NCI-H524 (cell line): ENCODE data around the gene RGS1.
A peak's percentile ranks its signal among the peaks of the same experiment; 100 is the strongest.
"Not testable (repeated sequence)": the region's sequence is repeated elsewhere in the genome, so short reads cannot be mapped to it uniquely, and the experiment has no call there.

Source experiments
- DNase-seq, 2 experiments: peaks; one replicate each; lab custom pipeline; 2025; lab: John Stamatoyannopoulos, UW

RGS1 gene, protein sequence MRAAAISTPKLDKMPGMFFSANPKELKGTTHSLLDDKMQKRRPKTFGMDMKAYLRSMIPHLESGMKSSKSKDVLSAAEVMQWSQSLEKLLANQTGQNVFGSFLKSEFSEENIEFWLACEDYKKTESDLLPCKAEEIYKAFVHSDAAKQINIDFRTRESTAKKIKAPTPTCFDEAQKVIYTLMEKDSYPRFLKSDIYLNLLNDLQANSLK

DNA sequence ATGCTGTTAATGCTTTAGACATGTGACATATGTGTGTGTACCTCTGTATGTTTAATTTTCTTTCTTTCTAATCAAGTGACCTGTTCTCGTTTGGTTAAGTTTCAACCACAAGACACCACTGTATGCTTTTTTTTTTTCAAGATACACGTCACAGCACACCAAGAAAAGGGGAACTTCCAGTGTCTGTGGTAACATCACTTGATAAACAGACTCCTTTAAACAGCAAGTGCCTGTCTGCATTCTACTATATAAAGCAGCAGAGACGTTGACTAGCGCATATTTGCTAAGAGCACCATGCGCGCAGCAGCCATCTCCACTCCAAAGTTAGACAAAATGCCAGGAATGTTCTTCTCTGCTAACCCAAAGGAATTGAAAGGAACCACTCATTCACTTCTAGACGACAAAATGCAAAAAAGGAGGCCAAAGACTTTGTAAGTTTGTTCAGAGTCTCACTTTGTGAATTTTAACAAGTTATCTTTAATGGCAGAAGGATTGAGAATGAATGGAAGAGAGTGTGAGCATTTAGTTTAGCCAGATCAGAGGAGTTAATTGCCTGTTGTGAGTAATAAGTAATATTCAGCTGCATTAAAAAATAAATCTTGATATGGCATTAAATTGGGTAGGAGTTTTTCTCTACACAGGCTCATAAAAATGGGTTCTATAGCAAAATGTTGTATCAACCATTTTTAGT is at the start of gene RGS1:
Gene RGS1, plus strand, starts transcription at position 275 of the 691 bp plus-strand sequence. Its CDS starts 20 bp downstream, at position 295.
- no peak for DNase-seq

DNA sequence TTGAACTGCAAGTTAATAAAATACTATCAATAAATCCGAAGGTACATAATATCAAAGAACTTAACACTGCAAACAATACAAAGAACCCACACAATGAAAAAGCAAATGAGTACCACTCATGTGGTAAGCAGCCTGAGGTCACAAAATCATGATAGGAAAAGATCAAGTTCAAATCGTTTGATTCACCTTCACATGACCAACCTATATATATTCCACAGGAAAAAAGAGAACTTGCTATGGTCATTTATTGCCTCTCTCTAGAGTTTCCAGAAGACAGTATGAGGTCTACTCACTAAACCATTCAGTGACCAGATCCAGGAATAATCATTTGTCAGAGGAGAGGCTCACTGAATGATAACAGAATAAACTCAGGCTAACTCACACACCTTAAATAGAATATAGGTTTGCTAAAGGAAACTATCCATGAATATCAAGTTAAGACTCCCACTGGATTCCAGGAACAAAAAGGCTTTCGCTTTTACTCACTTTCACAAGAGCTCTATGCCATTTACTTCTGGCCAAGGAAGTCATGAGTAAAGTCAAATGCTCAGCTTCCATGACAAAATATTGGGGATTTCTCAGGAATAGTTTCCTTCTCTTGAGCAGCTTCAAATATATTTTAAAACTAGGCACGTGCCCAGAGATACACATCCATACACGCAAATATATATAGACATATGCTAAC is 48.3 kb upstream of the RGS1 start:
- DNase-seq, result no peak

DNA sequence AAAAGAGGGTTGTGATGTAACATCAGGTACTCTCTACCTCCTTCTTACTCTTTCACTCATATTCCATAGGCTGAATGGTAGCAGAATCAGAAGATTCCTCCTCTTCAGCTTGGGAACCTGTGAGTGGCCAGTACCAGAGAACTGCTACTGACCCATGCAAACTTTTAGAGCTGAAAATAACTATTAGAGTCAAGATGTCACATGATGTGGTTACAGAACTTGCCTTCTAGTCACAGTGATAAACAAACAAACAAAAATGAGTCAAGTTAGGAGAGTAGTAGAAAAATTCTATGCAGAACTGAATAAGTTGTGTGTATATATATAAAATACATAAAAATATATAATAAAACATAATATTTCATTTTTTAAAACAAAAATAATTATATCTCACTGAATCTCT is 47.6 kb upstream of the RGS1 start:
- DNase-seq, result no peak

DNA sequence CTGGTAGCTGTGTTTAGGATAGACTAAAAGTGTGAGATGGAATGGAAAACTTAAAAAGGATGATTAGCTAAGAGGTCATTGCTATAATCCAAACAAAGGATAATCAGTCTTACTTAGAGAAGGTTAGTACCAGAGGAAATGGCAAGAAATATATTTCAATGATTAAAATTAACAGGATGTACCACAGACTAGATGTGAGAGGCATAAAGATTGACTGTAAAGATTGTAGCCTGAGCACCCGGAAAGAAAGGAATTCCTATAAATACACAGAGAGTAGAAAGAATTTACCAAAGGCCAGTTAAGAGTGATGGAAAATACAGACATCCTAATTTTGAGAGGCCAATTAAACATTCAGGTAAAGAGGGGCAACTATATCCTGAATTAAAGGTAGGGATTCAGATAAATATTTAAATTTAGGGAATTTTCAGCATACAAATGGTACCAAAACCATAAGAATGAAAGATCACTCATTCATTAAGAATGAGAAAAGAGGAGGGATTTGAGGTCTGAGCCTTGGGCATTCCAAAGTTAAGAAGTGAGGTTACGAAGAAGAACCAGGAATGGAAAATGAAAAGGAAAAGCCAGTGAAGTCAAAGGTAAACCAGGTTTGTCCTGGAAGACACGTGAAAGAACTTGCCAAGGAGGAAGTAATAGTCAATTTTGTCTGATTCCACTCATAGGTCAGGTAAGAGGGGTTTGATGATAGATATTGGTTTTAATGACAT is 46.4 kb upstream of the RGS1 start:
- no peak for DNase-seq

DNA sequence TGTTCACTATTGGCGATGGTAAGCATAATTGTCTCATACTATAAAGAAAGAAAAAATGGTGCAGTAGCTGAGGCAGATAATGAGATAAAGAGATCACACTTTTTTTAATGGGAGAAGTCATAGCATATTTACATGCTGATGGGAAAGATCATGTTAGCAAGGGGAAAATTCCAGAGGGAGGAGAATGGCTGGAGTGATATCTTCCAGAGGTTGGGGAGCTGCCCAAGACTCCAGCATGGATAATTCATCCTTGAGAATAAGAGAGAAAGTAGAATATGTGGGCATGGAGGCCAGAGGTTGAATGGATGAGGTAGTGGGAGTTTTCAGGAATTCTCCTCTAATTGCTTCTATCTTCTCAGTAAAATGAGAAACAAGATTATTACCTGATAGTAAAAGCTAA is 45.8 kb upstream of the RGS1 start:
- no peak for DNase-seq

DNA sequence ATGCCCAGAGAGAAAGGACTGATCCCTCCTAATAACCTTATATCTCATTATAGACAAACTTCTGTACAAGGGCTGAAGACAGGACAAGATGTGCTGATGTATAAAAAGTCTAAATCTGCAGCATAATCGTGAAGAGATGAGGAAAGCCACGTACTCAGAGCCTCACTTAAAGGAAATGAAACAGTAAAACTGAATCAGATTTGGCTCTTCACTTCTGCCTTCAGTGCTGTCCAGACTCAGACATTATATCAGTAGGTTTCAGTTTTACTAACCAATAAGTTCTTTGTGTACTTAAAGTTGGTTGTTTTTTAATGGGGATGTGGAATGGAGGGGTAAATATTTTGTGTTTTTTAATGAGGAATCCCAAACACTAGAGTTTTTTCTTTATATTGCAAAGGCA is 45.3 kb upstream of the RGS1 start:
- no peak for DNase-seq

DNA sequence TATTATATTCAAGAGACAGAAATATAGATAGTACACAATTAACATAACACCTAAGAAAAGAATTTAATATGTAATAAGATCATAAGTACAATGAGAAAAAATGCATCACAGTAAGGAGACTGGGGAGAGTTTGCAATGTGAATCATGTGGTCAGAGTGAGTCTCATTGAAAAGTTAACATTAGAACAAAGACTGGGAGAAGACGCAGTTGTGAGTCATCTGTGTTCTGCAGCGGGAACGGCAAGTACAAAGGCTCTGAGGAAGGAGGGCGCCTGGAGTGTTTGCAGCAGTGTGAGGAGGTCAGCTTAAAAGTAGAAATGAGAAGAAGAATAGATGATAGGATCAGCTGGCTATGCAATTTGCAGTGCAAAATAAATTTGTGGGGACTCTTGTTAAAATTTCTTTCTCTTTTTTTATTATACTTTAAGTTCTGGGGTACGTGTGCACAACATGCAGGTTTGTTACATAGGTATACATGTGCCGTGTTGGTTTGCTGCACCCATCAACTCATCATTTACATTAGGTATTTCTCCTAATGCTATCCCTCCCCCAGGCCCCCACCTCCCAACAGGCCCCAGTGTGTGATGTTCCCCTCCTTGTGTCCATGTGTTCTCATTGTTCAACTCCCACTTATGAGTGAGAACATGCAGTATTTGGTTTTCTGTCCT is 44.4 kb upstream of the RGS1 start:
- DNase-seq, result not testable (repeated sequence)

DNA sequence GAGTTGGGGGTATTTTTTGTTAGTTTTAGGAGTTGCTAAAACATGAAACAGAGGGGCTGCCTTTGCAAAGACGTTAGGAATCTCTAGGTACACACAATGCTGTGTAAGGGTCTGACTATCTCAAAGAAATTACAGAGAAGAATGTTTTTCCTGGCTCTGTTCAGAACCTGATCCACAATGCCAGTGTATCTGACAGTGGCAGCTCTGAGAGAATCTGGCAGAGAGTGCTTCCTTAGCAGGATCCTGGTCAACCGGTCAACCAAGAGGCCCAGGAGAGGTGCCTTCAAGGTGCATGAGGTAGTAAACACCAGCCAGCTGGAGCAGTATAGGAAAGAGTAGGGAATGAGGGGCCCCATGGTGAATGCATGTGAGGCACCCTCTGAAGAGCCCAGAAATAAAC is 40.9 kb upstream of the RGS1 start:
- no peak for DNase-seq

DNA sequence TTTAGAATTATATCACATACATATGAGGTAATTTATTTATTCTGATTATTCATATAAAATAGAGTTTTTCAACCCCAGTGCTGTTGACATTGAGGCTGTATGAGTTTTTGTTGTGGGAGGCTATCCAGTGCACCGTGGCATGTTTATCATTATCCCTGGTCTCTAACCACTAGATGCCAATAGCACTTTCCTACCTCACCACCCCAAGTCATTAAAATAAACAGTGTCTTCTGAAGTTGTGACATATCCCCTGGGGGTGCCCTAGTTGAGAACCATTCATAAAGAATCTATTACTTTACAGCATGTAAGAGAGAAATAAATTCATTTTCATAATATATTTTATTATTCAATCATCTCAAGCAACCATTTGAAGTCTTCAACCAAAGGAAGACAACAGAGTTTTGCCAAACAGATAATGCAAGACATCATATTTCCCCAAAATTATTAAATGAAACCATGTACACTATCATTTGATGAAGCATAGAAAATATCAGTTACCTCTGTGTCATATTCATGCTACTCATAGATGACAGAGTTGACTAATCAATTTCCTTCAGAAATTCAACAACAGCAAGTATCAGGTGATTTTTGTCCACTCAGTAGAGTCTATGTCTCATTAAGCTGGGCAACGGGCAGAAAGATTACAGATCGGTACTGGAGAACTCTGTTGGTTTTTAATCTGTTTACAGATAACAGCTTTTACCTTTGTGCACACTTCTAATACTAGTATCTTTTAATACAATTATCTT is 39.5 kb upstream of the RGS1 start:
- DNase-seq, result no peak

DNA sequence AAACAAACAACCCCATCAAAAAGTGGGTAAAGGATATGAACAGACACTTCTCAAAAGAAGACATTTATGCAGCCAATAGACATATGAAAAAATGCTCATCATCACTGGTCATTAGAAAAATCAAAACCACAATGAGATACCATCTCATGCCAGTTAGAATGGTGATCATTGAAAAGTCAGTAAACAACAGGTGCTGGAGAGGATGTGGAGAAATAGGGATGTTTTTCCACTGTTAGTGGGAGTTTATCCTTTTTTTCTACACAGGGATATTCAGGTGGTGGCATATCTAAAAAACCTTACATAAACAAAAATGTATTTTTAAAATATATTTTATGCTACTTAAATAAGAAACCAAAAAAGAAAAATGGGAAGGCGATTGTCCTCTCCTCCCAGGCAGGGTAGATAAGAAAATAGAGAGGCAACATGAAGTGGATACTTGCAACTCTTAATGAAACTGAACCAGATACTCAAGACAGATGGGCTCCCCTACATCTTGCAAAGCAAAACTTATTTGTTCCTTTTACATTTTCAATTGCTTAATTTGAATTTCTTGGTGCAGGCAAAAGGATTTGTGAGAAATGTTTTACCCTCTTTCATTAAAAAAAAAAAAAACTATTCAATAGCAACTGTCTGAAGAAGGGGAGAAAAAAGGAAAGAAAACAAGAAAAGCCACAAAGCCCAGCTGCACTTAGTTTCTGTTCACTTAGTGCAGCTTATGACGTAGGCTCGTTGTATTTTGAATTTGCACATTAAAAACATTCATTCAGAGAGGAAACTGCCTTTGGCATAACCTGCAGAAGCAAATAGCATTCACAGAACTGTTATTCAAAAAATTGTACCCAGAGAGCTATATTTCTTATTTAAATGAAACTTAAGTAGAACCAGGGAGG is 36.9 kb upstream of the RGS1 start:
- peak in 1 of 2 experiments; percentile 1 for DNase-seq

DNA sequence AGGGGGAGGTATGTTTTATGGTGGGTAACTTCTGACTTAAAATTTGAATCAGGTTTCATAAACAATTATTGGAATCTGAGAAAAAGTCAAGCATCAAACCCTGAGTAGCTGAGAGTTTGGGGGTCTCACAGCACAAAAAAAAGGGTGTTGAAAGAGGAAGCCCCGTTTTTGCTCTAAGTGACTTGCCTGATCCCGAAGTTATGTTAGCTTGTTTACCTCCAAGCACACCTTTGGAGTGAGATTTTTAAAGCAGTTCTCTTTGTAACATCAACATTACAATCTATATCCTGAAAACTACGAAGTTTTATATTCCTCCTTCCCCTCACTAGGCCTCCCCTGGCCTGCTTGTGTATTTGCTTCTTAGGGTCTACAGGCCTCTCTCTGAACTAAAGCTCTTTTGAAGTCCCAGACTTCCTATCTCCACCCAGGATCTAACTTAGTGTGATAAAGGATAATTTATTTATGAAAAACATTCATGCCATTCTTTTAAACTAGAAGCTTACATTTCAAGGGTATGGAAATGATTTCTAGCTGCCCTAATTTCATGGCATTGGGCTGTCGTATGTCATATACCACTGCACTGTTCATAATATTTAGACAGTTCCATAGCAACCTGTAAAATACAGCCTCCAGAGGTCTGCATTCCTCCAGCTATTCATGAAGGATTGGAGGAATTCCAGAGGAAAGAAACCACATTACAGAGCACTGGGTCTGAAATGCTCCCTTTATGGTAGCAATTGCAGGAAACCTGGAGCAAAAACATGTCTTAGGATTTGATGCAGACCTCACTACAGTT is 36.1 kb upstream of the RGS1 start:
- DNase-seq, result no peak

DNA sequence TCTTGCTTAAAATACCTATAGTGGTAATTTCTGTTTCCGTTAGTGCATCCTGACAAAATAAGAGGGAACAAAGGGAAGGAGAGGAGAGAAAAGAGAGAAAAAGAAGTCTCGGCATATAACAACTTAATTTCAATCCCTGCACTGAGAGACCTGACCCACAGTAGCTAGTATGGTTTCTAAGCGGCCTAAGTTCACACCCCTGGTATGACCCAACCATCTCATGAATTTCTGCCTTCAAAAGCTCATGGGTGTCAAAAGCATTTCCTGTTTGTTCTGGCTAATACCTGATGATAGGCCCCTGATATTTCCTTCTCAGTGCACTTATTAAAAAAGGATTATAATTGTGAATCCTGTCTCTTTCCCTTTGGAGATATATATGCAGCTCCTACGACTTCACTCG is 32.1 kb upstream of the RGS1 start:
- no peak for DNase-seq

DNA sequence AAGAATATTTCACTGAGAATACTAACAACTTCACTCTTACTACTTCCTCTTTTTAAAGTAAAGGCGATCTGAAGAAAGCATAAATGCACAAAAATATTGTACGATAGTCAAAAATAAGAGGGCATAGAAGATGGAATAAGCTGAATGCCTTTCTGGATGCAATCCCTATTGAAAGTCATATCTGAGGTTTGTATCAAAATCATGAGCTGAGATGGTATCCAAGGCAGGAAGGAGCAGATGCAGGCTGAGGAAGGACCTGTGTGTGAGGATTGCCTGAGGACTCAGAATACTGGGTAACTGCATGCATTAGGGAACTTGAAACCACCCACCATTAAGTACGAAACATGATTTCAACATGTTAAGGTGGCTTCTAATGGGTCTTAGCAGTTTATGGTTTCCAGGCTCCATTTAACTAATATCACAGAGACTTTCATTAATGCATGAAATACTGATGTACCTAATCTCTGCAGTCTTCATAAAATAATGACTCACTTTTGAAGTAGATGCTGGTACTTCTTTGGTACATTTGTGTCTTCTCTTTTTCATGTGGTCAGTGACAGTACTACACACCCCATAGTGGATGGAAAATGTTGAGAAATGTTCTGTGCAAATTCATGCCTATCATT is 29.6 kb upstream of the RGS1 start:
- no peak for DNase-seq

DNA sequence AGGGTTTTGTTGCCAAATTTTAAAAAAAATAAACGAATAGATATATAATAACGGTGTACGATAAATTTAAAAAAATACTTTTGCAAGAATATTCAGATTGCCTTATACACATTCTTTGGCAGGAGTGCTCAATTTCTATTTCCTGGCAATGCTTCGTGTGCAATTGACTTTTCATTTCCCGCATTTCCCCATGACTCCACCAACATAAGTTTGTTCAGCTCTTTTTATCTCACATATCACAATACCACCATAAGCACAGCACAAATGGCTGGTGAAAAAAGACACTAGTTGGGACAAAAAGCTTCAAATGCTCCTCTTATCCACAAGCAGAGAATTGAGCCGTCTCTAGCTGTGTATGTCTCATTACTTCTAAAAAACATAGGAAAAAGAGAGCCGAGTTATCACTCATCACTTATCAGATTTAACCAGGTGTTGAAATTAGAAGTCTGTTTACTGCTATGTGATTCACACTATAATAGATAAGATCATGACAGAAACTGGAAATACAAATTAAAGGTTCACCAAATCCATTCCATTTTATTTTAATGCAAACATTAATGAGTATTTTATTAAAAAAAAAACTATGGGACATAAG is 28.9 kb upstream of the RGS1 start:
- DNase-seq, result no peak

DNA sequence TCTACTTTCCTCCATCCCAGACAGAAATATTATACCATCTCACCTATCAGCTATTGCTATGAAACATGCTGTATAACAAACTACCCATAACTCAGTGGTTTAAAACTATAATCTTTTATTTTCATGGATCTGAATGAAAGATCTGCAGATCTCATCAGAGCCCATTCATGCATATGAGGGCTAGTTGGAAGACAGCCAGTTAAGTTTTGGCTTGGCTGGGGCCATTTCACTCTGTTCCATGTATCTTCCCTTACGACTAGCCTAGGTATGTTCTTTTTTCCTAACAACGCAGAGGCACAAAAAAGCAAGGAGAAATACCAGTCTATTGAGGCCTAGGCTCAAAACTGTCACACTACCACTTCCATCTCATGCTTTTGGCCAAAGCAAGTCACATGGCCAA is 28.1 kb upstream of the RGS1 start:
- no peak for DNase-seq

DNA sequence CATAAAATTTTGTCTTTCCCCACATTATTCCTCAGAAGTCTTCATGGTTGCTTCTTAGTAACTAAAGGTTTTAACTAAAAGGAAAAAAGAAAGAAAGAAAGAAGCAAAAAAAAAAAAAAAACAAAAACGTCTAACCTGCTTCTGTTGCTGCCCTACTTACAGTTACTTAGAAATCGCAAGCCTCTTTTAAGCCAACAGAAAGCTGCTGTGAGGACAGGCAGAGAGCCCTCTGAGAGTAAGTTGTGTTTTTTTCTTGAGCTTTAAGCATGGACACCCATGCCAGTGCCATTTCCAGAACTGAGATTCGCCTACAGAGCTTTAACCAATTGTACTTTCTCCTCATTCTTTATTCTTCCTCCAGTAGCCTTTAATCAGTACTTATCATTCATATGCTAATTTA is 25.6 kb upstream of the RGS1 start:
- no peak for DNase-seq

DNA sequence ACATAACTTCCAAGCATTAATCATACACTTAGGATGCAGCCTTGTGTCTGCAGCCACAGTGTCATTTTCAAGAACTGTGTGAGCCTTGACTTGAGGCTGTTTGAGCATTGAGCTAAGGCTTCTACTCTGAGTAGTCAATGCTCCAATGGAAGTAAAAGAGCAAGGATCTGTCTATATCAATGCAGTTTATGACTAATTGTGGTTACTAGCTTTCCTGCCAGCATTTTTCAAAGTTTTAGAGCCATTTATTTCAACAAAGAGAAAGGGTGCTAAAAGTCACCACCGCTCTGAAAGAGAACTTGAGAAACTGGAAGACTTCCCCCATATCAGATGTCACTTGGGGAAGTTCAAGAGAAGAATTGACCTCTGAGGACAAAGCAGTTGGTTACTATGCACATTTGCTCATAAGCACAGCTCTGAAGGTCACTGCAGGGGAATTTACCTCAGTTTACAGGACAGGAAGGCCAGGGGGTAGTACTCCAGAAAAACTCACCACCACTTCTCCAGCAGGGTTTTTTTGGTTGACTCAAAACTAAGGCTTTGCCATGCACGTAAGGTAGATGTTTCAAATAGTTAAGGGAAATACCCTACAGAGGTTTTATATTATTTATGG is 24.5 kb upstream of the RGS1 start:
- no peak for DNase-seq

DNA sequence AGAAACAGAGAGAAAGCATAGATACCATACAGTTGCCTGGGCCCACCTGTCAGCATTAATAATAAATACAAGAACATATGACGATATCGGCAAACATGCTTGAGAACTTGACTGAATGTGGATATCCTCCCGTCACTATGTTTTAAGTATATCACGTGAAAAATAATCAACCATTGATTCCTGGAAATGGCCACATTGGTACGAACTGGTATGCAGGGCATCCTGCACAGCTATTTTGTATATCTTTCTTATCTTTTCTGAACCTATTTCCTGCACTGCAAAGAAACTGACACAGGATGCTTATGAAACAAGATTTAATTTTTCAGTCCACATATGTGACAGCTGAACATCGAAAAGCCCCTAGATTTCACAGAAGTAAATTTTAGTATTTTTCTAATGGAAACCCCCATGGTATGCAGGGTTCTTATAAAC is 22.8 kb upstream of the RGS1 start:
- DNase-seq, result no peak
